ENCODE measurements around the gene PTGR2. TPM values are rescaled to one million over a fixed set of nuclear protein-coding genes. Genes with fewer than 3 reads are reported as not detected.

PTGR2 gene
- 1 to 10 TPM; 4.2 to 7.5 (median 6.4) TPM for total RNA-seq (2021; fragmentation: NEBNext Ultra II Directional; extraction: Animal tissue kit (Norgen Biotek cat#: 25700))
- long read RNA-seq, partial matches to known transcripts, result 2 of 11 reads
- long read RNA-seq, other reads (novel, unspliced or antisense), result 2 of 11 reads

GRCh38 chr14:73851567-73852382 lies at the start of gene PTGR2:
TSS of gene PTGR2 (plus strand) at chr14:73851831. CDS start at chr14:73858863, 7,032 bp downstream.
- Mint-ChIP-seq H3K27me3 (ENCODE audit: insufficient read depth) (no peaks in the 10 kb centered on the region; the same call in 1 of the 2 replicates), H3K36me3 (ENCODE audit: low read depth) (peaks cover 6% of the 10 kb centered on the region; the same call in 1 of the 2 replicates), H3K27ac (peak within 1 kb of the TSS; percentile 97), H3K4me1 (ENCODE audit: low read depth) (peaks cover 31% of the 10 kb centered on the region), H3K9me3 (no peaks in the 10 kb centered on the region), H3K4me3 (peak within 1 kb of the TSS; percentile 93)
- peak; percentile 95 for DNase-seq
- TF ChIP-seq, protein P1, sequence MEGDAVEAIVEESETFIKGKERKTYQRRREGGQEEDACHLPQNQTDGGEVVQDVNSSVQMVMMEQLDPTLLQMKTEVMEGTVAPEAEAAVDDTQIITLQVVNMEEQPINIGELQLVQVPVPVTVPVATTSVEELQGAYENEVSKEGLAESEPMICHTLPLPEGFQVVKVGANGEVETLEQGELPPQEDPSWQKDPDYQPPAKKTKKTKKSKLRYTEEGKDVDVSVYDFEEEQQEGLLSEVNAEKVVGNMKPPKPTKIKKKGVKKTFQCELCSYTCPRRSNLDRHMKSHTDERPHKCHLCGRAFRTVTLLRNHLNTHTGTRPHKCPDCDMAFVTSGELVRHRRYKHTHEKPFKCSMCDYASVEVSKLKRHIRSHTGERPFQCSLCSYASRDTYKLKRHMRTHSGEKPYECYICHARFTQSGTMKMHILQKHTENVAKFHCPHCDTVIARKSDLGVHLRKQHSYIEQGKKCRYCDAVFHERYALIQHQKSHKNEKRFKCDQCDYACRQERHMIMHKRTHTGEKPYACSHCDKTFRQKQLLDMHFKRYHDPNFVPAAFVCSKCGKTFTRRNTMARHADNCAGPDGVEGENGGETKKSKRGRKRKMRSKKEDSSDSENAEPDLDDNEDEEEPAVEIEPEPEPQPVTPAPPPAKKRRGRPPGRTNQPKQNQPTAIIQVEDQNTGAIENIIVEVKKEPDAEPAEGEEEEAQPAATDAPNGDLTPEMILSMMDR (IDR thresholded peaks at IDR 0.05), result no peak; the same call in 1 of the 2 replicates

- H3K4me1 Mint-ChIP-seq (ENCODE audit: low read depth), result peaks cover 1% of the 10 kb centered on the region
- H3K36me3 Mint-ChIP-seq (ENCODE audit: low read depth), result no peaks in the 10 kb centered on the region
- peaks cover 1% of the 10 kb centered on the region for H3K27me3 Mint-ChIP-seq (ENCODE audit: insufficient read depth)
- H3K9me3 Mint-ChIP-seq, result no peaks in the 10 kb centered on the region
- H3K27ac Mint-ChIP-seq, result no peak overlapping the region
- TF ChIP-seq, protein P1 (IDR thresholded peaks at IDR 0.05), result no peak
- no peak overlapping the region for H3K4me3 Mint-ChIP-seq
- no peak for DNase-seq
These were observed 49.0 kb upstream of the PTGR2 start for GRCh38 chr14:73802431-73803188.

GRCh38 chr14:73804636-73805035 lies 47.0 kb upstream of the PTGR2 start:
- Mint-ChIP-seq H3K9me3 (no peaks in the 10 kb centered on the region), H3K27ac (no peak overlapping the region), H3K36me3 (ENCODE audit: low read depth) (no peaks in the 10 kb centered on the region), H3K4me1 (ENCODE audit: low read depth) (no peaks in the 10 kb centered on the region), H3K4me3 (no peak overlapping the region), H3K27me3 (ENCODE audit: insufficient read depth) (peaks cover 4% of the 10 kb centered on the region)
- no peak for DNase-seq
- TF ChIP-seq, protein P1 (IDR thresholded peaks at IDR 0.05), result no peak

DNA sequence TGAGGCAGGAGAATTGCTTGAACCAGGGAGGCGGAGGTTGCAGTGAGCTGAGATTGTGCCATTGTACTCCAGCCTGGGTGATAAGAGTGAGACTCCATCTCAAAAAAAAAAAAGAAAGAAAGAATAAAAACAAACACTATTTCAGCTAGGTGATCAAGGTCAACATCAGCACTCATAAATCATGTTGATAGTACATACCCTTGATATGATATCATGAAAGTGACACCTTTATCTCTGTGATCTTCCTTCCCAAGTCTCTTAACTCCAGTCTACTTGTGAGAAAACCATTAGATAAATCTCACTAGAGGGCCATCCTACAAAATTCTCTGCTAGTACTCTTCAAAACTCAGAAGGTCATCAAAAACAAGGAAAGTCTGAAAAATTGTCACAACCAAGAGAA lies 44.2 kb upstream of the PTGR2 start:
- Mint-ChIP-seq H3K9me3 (no peaks in the 10 kb centered on the region), H3K27ac (no peak overlapping the region), H3K4me1 (ENCODE audit: low read depth) (no peaks in the 10 kb centered on the region), H3K36me3 (ENCODE audit: low read depth) (no peaks in the 10 kb centered on the region), H3K27me3 (ENCODE audit: insufficient read depth) (peaks cover 4% of the 10 kb centered on the region), H3K4me3 (no peak overlapping the region)
- TF ChIP-seq, protein P1 (IDR thresholded peaks at IDR 0.05), result no peak
- no peak for DNase-seq

GRCh38 chr14:73809391-73809790 lies 42.2 kb upstream of the PTGR2 start:
- H3K4me1 Mint-ChIP-seq (ENCODE audit: low read depth), result no peaks in the 10 kb centered on the region
- peaks cover 4% of the 10 kb centered on the region for H3K27me3 Mint-ChIP-seq (ENCODE audit: insufficient read depth)
- no peak overlapping the region for H3K27ac Mint-ChIP-seq
- H3K36me3 Mint-ChIP-seq (ENCODE audit: low read depth), result no peaks in the 10 kb centered on the region
- TF ChIP-seq, protein P1 (IDR thresholded peaks at IDR 0.05), result no peak
- DNase-seq, result no peak
- no peaks in the 10 kb centered on the region for H3K9me3 Mint-ChIP-seq
- H3K4me3 Mint-ChIP-seq, result no peak overlapping the region
